Adrenal gland (tissue), 5 donors: Measurements from ENCODE around the gene KIRREL3.

ENCODE experiments used
- CTCF ChIP-seq, 6 experiments: fragments of 450-650 bp in 4 of 6; fragments of 200-600 bp in 2 of 6; sonication (generic) in 1 of 6; IDR thresholded peaks; 1 replicate in 5 of 6; 2 replicates in 1 of 6; pipeline versions ENCODE4 v1.5.1 to v1.8.0; 2016 to 2021; ENCODE audit warnings: antibody characterized with exemption in 6 of 6, mild to moderate bottlenecking in 2 of 6, moderate library complexity in 1 of 6
- POLR2A ChIP-seq, 2 donors: fragments of 450-650 bp; IDR thresholded peaks; one replicate each; pipeline ENCODE4 v1.6.1; 2017; ENCODE audit warnings: antibody characterized with exemption in 2 of 2, mild to moderate bottlenecking in 2 of 2, moderate library complexity in 1 of 2
- donor health status: DM: no; HTN: no; CAD: no.

GRCh38 chr11:126432525-126432924, 568.0 kb downstream of the KIRREL3 start:
- TF ChIP-seq POLR2A (IDR thresholded peaks at IDR 0.05) (no peak), CTCF (IDR thresholded peaks at IDR 0.05) (no peak)
